ENCODE data around the gene NPIPB12.
A peak's percentile ranks its signal among the peaks of the same experiment; 100 is the strongest.
"Not testable (repeated sequence)": the region's sequence is repeated elsewhere in the genome, so short reads cannot be mapped to it uniquely, and the experiment has no call there.

Gene NPIPB12

DNA sequence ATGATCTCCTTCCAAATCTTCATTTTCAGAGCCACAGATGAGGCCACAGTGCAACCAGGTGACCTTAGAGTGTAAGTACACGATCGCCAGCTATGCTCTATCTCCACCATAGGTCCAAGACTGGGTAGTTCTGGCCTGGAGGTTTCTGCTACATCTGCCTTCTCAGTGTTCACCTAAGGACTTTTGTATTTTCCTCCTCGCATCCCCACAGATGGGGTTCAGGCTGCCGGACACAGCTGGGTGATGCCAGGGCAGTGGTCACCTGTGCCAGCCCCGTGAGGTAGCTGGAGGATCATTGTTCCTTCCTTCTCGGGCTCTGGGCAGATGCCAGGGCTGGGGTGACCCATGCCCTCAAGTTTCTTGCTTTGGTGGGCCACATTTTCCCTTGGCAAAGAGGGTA lies at the start of gene NPIPB12:
Gene NPIPB12 (minus strand): TSS at position 101 of the 400 bp plus-strand sequence.
- not testable (repeated sequence) for H3K9me2 ChIP-seq (replicated peaks; ENCODE audit: insufficient read depth, low read length); H3K27me3 ChIP-seq (replicated peaks; ENCODE audit: insufficient read depth, low read length); H3K4me1 ChIP-seq (ENCODE audit: low read length); H2AFZ ChIP-seq (ENCODE audit: low read length); H3K4me2 ChIP-seq (ENCODE audit: low read depth, low read length); H3K79me2 ChIP-seq (ENCODE audit: low read length); H4K20me1 ChIP-seq (ENCODE audit: insufficient read depth, low read length); H3K9ac ChIP-seq (ENCODE audit: low read length); DNase-seq; H3K36me3 ChIP-seq (replicated peaks; ENCODE audit: insufficient read depth, low read length); H3K27ac ChIP-seq (ENCODE audit: low read length); H3K4me3 ChIP-seq (ENCODE audit: low read length); H3F3A ChIP-seq (ENCODE audit: insufficient read depth, low read length); H3K9me3 ChIP-seq (replicated peaks; ENCODE audit: insufficient read depth, low read length)

DNA sequence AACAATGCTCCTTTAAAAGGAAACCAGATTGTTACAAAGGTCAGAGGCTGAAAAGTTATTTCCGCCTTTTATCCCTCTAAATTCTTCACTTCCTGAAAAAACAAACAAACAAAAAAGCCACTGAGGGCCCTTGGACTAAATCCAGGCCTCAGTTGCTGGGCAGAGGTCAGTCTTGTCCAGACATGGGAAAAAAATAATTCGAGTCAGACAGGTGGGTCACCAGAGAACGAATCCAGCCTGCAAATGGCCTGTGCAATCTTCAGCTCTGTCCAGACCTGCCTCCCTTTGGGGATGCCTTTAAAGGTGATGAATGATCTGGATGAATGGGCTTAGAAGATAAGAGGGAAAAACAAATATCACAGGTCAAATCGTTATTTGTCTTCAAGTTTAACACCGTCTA lies 15.3 kb upstream of the NPIPB12 start:
- H3K4me1 ChIP-seq (ENCODE audit: low read length): not testable (repeated sequence)

DNA sequence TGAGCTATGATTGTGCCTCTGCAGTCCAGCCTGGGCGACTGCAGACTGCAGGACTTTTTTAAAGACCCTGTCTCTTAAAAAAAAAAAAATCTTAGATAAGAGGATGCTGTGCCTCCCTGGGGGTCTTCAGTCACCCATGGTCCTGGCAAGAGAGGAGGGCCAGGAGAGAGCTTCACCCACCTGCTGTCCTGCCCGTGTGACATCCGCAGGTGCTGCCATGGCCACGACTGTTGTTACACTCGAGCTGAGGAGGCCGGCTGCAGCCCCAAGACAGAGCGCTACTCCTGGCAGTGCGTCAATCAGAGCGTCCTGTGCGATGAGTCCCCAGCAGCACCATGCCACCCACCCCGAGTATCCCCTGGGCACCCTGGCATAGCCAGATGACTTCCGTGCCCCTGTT lies 23.9 kb downstream of the NPIPB12 start:
- not testable (repeated sequence) for H3K27me3 ChIP-seq (replicated peaks; ENCODE audit: insufficient read depth, low read length); H3K36me3 ChIP-seq (replicated peaks; ENCODE audit: insufficient read depth, low read length); DNase-seq; H3F3A ChIP-seq (ENCODE audit: insufficient read depth, low read length); H3K27ac ChIP-seq (ENCODE audit: low read length); H4K20me1 ChIP-seq (ENCODE audit: insufficient read depth, low read length); H3K4me3 ChIP-seq (ENCODE audit: low read length); H3K4me1 ChIP-seq (ENCODE audit: low read length); H3K9me3 ChIP-seq (replicated peaks; ENCODE audit: insufficient read depth, low read length); H2AFZ ChIP-seq (ENCODE audit: low read length); H3K79me2 ChIP-seq (ENCODE audit: low read length); H3K9ac ChIP-seq (ENCODE audit: low read length); H3K9me2 ChIP-seq (replicated peaks; ENCODE audit: insufficient read depth, low read length); H3K4me2 ChIP-seq (ENCODE audit: low read depth, low read length)

More for the DNA sequence above, 15.3 kb upstream of the NPIPB12 start:
- H3K27ac ChIP-seq (ENCODE audit: low read length); H3K79me2 ChIP-seq (ENCODE audit: low read length); H3K4me2 ChIP-seq (ENCODE audit: low read depth, low read length); H3K27me3 ChIP-seq (replicated peaks; ENCODE audit: insufficient read depth, low read length); H3K4me3 ChIP-seq (ENCODE audit: low read length); DNase-seq; H3F3A ChIP-seq (ENCODE audit: insufficient read depth, low read length); H3K9me3 ChIP-seq (replicated peaks; ENCODE audit: insufficient read depth, low read length); H3K36me3 ChIP-seq (replicated peaks; ENCODE audit: insufficient read depth, low read length); H4K20me1 ChIP-seq (ENCODE audit: insufficient read depth, low read length); H3K9ac ChIP-seq (ENCODE audit: low read length); H2AFZ ChIP-seq (ENCODE audit: low read length); H3K9me2 ChIP-seq (replicated peaks; ENCODE audit: insufficient read depth, low read length): not testable (repeated sequence)

DNA sequence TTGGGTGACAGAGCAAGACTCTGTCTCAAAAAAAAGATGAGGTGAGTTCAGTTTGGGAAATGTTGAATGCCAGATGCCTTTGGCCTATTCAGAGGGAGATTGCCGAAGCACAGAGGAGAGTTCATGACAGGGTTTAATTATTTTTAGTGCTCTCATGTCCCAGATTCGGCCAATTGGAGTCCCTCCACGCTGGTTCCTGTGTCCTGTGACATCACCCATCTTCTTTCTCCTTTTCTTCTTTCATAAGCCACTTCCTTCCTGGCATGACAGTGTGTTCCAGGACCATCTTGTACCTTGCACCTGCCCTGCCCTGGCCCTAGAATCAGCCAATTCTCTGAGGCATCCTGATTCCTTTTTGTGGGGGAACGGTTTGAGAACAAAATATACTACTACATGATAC lies 34.1 kb downstream of the NPIPB12 start:
- not testable (repeated sequence) for H4K20me1 ChIP-seq (ENCODE audit: insufficient read depth, low read length); H3K27ac ChIP-seq (ENCODE audit: low read length); H3K9me3 ChIP-seq (replicated peaks; ENCODE audit: insufficient read depth, low read length); H3K4me3 ChIP-seq (ENCODE audit: low read length); H3K9me2 ChIP-seq (replicated peaks; ENCODE audit: insufficient read depth, low read length); H3K79me2 ChIP-seq (ENCODE audit: low read length); H3K4me2 ChIP-seq (ENCODE audit: low read depth, low read length); H3K36me3 ChIP-seq (replicated peaks; ENCODE audit: insufficient read depth, low read length); H2AFZ ChIP-seq (ENCODE audit: low read length); H3K9ac ChIP-seq (ENCODE audit: low read length); H3F3A ChIP-seq (ENCODE audit: insufficient read depth, low read length); H3K4me1 ChIP-seq (ENCODE audit: low read length); DNase-seq; H3K27me3 ChIP-seq (replicated peaks; ENCODE audit: insufficient read depth, low read length)

DNA sequence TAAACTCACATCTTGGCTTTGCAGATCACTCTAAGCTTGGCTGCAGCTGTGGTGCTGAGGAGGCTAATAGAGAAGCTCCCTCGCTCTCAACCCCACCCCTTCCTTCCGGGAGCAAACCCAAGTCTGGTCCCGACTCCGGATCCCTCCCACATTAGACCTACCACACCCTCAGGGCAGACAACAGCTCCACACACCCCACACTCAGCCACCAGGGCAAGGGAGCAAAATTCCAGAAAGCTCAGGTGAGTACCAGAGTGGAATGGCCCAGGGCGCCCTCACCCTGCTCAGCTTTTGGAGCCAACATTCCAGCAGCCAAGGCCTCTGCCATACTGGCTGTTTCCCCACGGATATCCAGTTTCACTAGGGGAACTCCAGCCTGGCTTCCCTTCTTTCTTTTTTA lies 36.5 kb downstream of the NPIPB12 start:
- H2AFZ ChIP-seq (ENCODE audit: low read length): not testable (repeated sequence)
- peak overlapping the region; percentile 55; the same call in 1 of the 2 replicates for H3K4me2 ChIP-seq (ENCODE audit: low read depth, low read length)

DNA sequence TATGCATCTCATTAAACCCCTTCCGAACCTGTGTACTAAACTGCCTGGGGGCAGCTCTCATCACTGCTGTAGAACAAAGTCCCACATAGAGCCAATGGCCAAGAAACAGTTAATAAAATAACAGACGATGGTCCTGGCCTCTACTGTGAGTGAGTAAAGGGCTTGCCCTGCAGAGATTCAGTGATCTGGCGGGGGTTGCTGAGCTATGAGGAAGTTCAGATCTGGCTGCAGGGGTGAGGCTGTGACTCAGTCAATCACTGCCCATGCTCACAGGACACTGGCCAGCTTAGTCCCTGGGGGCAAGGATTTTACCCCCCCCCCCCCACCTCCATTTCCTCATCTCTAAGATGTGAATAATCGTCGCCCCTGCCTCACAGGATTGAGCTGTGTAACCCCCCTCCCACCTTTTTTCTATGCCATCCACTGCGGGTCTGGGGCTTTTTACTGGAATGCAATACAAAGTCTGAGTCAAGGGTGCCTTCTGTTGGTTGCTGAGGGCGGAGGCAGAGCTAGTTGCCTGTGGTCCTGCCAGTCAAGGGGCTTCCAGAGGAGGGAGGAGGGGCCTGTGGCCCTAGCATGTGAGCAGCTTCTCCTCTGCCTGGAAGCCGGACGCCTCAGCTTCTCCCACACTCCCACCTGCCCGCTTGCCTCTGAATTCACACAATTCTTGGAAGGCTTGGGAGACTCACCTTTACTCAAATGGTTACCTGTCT lies 38.4 kb downstream of the NPIPB12 start:
- not testable (repeated sequence) for H3K4me1 ChIP-seq (ENCODE audit: low read length); H3F3A ChIP-seq (ENCODE audit: insufficient read depth, low read length); H4K20me1 ChIP-seq (ENCODE audit: insufficient read depth, low read length); H3K36me3 ChIP-seq (replicated peaks; ENCODE audit: insufficient read depth, low read length); H3K79me2 ChIP-seq (ENCODE audit: low read length); H3K4me2 ChIP-seq (ENCODE audit: low read depth, low read length); H3K9me2 ChIP-seq (replicated peaks; ENCODE audit: insufficient read depth, low read length); H3K9me3 ChIP-seq (replicated peaks; ENCODE audit: insufficient read depth, low read length); H3K27ac ChIP-seq (ENCODE audit: low read length); H2AFZ ChIP-seq (ENCODE audit: low read length); H3K9ac ChIP-seq (ENCODE audit: low read length); H3K27me3 ChIP-seq (replicated peaks; ENCODE audit: insufficient read depth, low read length); DNase-seq; H3K4me3 ChIP-seq (ENCODE audit: low read length)

More for the DNA sequence above, 36.5 kb downstream of the NPIPB12 start:
- H3K79me2 ChIP-seq (ENCODE audit: low read length); DNase-seq; H3K4me3 ChIP-seq (ENCODE audit: low read length); H3K36me3 ChIP-seq (replicated peaks; ENCODE audit: insufficient read depth, low read length); H3K9me3 ChIP-seq (replicated peaks; ENCODE audit: insufficient read depth, low read length); H3K9me2 ChIP-seq (replicated peaks; ENCODE audit: insufficient read depth, low read length); H3K9ac ChIP-seq (ENCODE audit: low read length); H3K27ac ChIP-seq (ENCODE audit: low read length); H3K4me1 ChIP-seq (ENCODE audit: low read length); H3F3A ChIP-seq (ENCODE audit: insufficient read depth, low read length); H4K20me1 ChIP-seq (ENCODE audit: insufficient read depth, low read length); H3K27me3 ChIP-seq (replicated peaks; ENCODE audit: insufficient read depth, low read length): not testable (repeated sequence)

DNA sequence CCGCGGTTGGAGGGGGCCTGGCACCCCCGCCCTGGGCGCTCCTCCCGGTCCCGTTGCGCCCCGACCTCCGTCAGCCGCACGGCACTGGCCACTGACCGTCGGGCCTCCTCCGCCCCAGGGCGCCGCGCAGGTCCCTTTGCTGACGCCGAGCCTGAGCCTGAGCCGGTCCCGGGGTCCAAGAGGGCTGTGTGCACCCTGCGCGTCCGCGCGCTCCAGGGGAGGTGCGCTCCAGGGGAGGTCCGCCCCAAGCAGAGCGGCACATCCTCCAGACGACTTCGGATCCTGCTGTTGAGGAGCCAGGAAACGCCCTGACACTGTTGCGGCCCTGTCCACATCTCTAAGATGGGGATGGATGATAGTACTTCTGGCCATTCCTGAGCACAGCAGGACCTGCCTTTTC lies 39.3 kb downstream of the NPIPB12 start:
- not testable (repeated sequence) for H2AFZ ChIP-seq (ENCODE audit: low read length); H3K36me3 ChIP-seq (replicated peaks; ENCODE audit: insufficient read depth, low read length); H3K4me2 ChIP-seq (ENCODE audit: low read depth, low read length); H3K9me2 ChIP-seq (replicated peaks; ENCODE audit: insufficient read depth, low read length); H3K9me3 ChIP-seq (replicated peaks; ENCODE audit: insufficient read depth, low read length); H3K79me2 ChIP-seq (ENCODE audit: low read length); H3K27me3 ChIP-seq (replicated peaks; ENCODE audit: insufficient read depth, low read length); H3F3A ChIP-seq (ENCODE audit: insufficient read depth, low read length); H3K4me3 ChIP-seq (ENCODE audit: low read length); DNase-seq; H4K20me1 ChIP-seq (ENCODE audit: insufficient read depth, low read length); H3K9ac ChIP-seq (ENCODE audit: low read length); H3K4me1 ChIP-seq (ENCODE audit: low read length); H3K27ac ChIP-seq (ENCODE audit: low read length)

DNA sequence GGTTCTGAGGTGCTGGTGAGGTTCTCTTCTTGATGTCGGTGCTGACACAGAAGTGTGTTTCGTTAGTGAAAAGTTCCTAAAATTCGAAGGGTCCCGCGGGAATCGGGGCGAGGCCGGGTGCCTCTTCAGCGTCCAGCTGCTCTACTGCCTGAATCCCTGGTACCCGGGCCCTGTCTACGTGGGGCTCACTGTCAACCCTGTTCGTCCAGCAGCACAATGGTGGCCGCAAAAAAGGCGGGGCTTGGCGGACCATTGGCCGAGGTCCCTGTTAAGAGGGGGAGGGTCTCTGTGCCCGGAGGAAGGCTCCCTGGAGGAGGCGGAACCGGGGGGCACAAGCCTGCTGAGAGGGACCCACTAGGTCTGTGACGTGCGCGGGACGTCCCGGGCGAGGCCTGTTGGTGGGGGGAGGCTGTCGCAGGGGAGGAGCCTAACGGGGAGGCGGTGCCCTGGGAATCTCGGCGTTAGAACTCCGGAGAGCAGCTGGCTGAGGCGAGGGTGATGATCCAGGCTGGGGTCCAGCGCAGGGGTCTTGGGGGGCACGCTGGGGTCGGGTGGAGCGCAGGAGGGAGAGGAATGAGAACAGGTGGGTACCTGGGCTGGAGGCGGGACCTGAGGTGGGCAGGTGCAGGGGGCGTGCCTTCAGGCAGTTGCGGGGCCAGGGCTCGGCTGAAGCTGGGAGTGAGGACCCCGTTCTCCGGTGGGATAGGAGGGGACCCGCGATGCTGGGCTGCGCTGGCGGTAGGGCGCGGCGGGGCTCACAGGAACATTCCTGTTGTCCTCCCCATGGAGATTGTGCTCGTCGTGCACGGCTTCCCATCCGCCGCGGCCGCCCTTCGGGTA lies 40.0 kb downstream of the NPIPB12 start:
- not testable (repeated sequence) for H3K4me2 ChIP-seq (ENCODE audit: low read depth, low read length); H3K36me3 ChIP-seq (replicated peaks; ENCODE audit: insufficient read depth, low read length); H3K27me3 ChIP-seq (replicated peaks; ENCODE audit: insufficient read depth, low read length); H3K27ac ChIP-seq (ENCODE audit: low read length); DNase-seq; H3F3A ChIP-seq (ENCODE audit: insufficient read depth, low read length); H3K9me2 ChIP-seq (replicated peaks; ENCODE audit: insufficient read depth, low read length); H3K4me3 ChIP-seq (ENCODE audit: low read length); H2AFZ ChIP-seq (ENCODE audit: low read length); H3K79me2 ChIP-seq (ENCODE audit: low read length); H4K20me1 ChIP-seq (ENCODE audit: insufficient read depth, low read length); H3K9ac ChIP-seq (ENCODE audit: low read length); H3K9me3 ChIP-seq (replicated peaks; ENCODE audit: insufficient read depth, low read length); H3K4me1 ChIP-seq (ENCODE audit: low read length)
